Measurements from ENCODE around the gene CAPN12. TPM values are rescaled to one million over a fixed set of nuclear protein-coding genes. Genes with fewer than 3 reads are reported as not detected.

Gene CAPN12
- total and polyA plus RNA-seq, 10 donors: 9.0 to 33.3 (median 16.0) TPM

- TF ChIP-seq, protein P1, sequence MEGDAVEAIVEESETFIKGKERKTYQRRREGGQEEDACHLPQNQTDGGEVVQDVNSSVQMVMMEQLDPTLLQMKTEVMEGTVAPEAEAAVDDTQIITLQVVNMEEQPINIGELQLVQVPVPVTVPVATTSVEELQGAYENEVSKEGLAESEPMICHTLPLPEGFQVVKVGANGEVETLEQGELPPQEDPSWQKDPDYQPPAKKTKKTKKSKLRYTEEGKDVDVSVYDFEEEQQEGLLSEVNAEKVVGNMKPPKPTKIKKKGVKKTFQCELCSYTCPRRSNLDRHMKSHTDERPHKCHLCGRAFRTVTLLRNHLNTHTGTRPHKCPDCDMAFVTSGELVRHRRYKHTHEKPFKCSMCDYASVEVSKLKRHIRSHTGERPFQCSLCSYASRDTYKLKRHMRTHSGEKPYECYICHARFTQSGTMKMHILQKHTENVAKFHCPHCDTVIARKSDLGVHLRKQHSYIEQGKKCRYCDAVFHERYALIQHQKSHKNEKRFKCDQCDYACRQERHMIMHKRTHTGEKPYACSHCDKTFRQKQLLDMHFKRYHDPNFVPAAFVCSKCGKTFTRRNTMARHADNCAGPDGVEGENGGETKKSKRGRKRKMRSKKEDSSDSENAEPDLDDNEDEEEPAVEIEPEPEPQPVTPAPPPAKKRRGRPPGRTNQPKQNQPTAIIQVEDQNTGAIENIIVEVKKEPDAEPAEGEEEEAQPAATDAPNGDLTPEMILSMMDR (IDR thresholded peaks at IDR 0.05 in 8 of 11, conservative IDR thresholded peaks at IDR 0.05 in 3 of 11): no peak
- TF ChIP-seq POLR2A (IDR thresholded peaks at IDR 0.05): no peak
- TF ChIP-seq POLR2AphosphoS5 (IDR thresholded peaks at IDR 0.05): no peak
- Histone ChIP-seq H3K9me3 (no peaks in the 10 kb centered on the region), H3K4me3 (peak overlapping the region in 1 of 8 donors; percentile 49), H3K27me3 (replicated peaks in 1 of 7) (no peaks in the 10 kb centered on the region), H3K27ac (peak overlapping the region; percentile 74 to 91 (median 84)), H3K36me3 (peaks cover 0 to 49% (median 0%) of the 10 kb centered on the region in 6 donors), H3K4me1 (peaks cover 71 to 100% (median 93%) of the 10 kb centered on the region in 6 donors)
- 43 to 72% (median 60%) methylated on average over 16 to 25 of the region's 25 CpGs for WGBS, 5 donors
- no peak for DNase-seq
- intact Hi-C loops (cut with DNase I; ENCODE audit: low total_unique reads): no loop called here
Observed at GRCh38 chr19:38692458-38693379, 51.6 kb downstream of the CAPN12 start.

DNA sequence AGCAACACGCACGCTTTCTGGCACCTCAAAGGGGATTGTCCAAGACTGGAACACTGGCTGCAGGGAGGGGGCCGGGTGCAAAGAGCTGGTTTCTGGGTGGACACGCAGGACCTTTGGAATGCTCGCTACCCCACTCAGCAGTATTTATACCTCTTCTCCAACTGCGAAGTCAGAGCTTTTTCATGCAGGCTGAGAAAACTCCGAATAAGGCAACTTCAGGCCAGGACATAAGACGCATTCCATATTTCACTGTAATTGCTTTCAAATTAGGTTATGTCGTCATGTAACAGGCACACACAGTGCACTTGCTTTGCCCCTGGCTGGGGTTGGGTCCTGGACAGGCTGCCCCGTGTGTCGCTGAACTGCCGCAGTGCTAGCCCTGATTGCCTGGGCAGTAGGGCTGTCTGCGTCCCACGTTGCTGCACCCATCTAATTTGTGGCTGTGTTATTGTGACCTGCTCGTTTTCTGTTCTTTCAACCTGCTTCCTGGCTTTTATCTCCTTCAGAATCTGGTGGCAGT, 52.3 kb downstream of the CAPN12 start:
- DNase-seq: no peak
- 62 to 76% (median 74%) methylated on average over 15 of the region's 15 CpGs for WGBS, 5 donors
- Histone ChIP-seq H3K9me3 (no peaks in the 10 kb centered on the region), H3K36me3 (peaks cover 0 to 42% (median 0%) of the 10 kb centered on the region in 6 donors), H3K27ac (peak overlapping the region; percentile 74 to 91 (median 84)), H3K4me3 (no peak overlapping the region), H3K27me3 (replicated peaks in 1 of 7) (no peaks in the 10 kb centered on the region), H3K4me1 (peaks cover 65 to 100% (median 92%) of the 10 kb centered on the region in 6 donors)
- TF ChIP-seq, protein P1 (IDR thresholded peaks at IDR 0.05 in 8 of 11, conservative IDR thresholded peaks at IDR 0.05 in 3 of 11): no peak
- TF ChIP-seq POLR2AphosphoS5 (IDR thresholded peaks at IDR 0.05) (peak; percentile 75 to 81 (median 78)), POLR2A (IDR thresholded peaks at IDR 0.05) (no peak)
- intact Hi-C loops (cut with DNase I; ENCODE audit: low total_unique reads): no loop called here

DNA sequence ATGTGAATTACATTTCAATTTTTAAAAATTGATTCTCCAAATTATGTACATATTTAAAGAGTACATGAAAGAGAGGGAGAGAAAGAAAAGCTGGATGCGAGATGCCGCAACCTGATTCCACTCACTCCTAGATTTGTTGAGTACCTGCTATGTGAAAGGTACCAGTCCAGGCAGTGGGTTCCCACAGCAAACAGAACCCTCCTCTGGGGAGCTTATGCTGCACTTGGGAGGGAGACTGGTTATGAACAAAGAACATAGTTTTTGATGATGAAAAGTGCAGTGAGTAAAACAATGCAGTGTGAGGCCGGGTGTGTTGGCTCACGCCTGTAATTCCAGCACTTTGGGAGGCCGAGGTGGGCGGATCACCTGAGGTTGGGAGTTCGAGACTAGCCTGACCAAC, 53.4 kb downstream of the CAPN12 start:
- H3K27ac ChIP-seq: peak overlapping the region in 7 of 8 donors; percentile 67 to 91 (median 85)
- WGBS, 5 donors: 82 to 93% (median 86%) methylated on average over 7 of the region's 7 CpGs
- TF ChIP-seq, protein P1 (IDR thresholded peaks at IDR 0.05 in 8 of 11, conservative IDR thresholded peaks at IDR 0.05 in 3 of 11): no peak
- TF ChIP-seq POLR2A (IDR thresholded peaks at IDR 0.05) (no peak), POLR2AphosphoS5 (IDR thresholded peaks at IDR 0.05) (no peak)
- peaks cover 65 to 100% (median 93%) of the 10 kb centered on the region in 6 donors for H3K4me1 ChIP-seq
- no peak for DNase-seq
- H3K9me3 ChIP-seq: no peaks in the 10 kb centered on the region
- H3K4me3 ChIP-seq: no peak overlapping the region
- H3K36me3 ChIP-seq: peaks cover 0 to 30% (median 0%) of the 10 kb centered on the region in 6 donors
- intact Hi-C loops (cut with DNase I; ENCODE audit: low total_unique reads): no loop called here
- H3K27me3 ChIP-seq (replicated peaks in 1 of 7): no peaks in the 10 kb centered on the region

DNA sequence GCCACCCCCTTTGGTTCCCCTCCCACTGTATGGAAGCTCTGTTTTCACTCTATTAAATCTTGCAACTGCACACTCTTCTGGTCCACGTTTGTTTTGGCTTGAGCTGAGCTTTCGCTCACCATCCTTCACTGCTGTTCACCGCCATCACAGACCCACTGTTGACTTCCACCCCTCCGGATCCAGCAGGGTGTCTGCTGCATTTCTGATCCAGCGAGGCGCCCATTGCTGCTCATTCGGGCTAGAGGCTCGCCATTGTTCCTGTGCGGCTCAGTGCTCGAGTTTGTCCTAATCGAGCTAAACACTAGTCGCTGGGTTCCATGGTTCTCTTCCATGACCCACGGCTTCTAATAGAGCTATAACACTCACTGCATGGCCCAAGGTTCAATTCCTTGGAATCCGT, 54.1 kb downstream of the CAPN12 start:
- Histone ChIP-seq H3K27ac (peak overlapping the region in 7 of 8 donors; percentile 56 to 91 (median 85)), H3K4me1 (peaks cover 65 to 100% (median 93%) of the 10 kb centered on the region in 6 donors), H3K27me3 (replicated peaks in 1 of 7) (no peaks in the 10 kb centered on the region), H3K36me3 (peaks cover 0 to 29% (median 0%) of the 10 kb centered on the region in 6 donors), H3K4me3 (no peak overlapping the region), H3K9me3 (no peaks in the 10 kb centered on the region)
- intact Hi-C loops (cut with DNase I; ENCODE audit: low total_unique reads): no loop called here
- DNase-seq: no peak
- TF ChIP-seq POLR2AphosphoS5 (IDR thresholded peaks at IDR 0.05) (no peak), POLR2A (IDR thresholded peaks at IDR 0.05) (no peak)
- TF ChIP-seq, protein P1 (IDR thresholded peaks at IDR 0.05 in 8 of 11, conservative IDR thresholded peaks at IDR 0.05 in 3 of 11): no peak
- WGBS, 5 donors: 90 to 97% (median 94%) methylated on average over 14 of the region's 14 CpGs
